ENCODE measurements around the gene PTPRM. TPM values are rescaled to one million over a fixed set of nuclear protein-coding genes. Genes with fewer than 3 reads are reported as not detected.

Gene PTPRM
- total RNA-seq, 1 donor from 2014 or later = 42.1 TPM

- DNase-seq (ENCODE audit: low read depth) = no peak
- no peak for FAIRE-seq
- Histone ChIP-seq H3K4me3 (ENCODE audit: low read depth, low read length) (no peak overlapping the region), H3K27me3 (ENCODE audit: control insufficient read depth, insufficient read depth, low read length) (no peaks in the 10 kb centered on the region), H3K36me3 (ENCODE audit: control insufficient read depth, insufficient read depth, low read length) (no peaks in the 10 kb centered on the region)
- TF ChIP-seq CTCF (IDR thresholded peaks at IDR 0.05; ENCODE audit: insufficient read depth, low read length, severe bottlenecking) = no peak
These were observed 836.6 kb downstream of the PTPRM start for GRCh38 chr18:8403713-8404112.

- Histone ChIP-seq H3K27me3 (ENCODE audit: control insufficient read depth, insufficient read depth, low read length) (no peaks in the 10 kb centered on the region), H3K4me3 (ENCODE audit: low read depth, low read length) (no peak overlapping the region), H3K36me3 (ENCODE audit: control insufficient read depth, insufficient read depth, low read length) (no peaks in the 10 kb centered on the region)
- DNase-seq (ENCODE audit: low read depth) = no peak
- TF ChIP-seq CTCF (IDR thresholded peaks at IDR 0.05; ENCODE audit: insufficient read depth, low read length, severe bottlenecking) = no peak
- no peak for FAIRE-seq
These were observed 839.2 kb downstream of the PTPRM start for GRCh38 chr18:8406186-8406867.

GRCh38 chr18:8406868-8407250 lies 839.7 kb downstream of the PTPRM start:
- Histone ChIP-seq H3K27me3 (ENCODE audit: control insufficient read depth, insufficient read depth, low read length) (no peaks in the 10 kb centered on the region), H3K36me3 (ENCODE audit: control insufficient read depth, insufficient read depth, low read length) (no peaks in the 10 kb centered on the region), H3K4me3 (ENCODE audit: low read depth, low read length) (no peak overlapping the region)
- no peak for TF ChIP-seq CTCF (IDR thresholded peaks at IDR 0.05; ENCODE audit: insufficient read depth, low read length, severe bottlenecking)
- no peak for FAIRE-seq
- DNase-seq (ENCODE audit: low read depth) = no peak

- DNase-seq (ENCODE audit: low read depth) = no peak
These were observed 842.0 kb downstream of the PTPRM start for GRCh38 chr18:8409151-8409550.

GRCh38 chr18:8411492-8411891 lies 844.4 kb downstream of the PTPRM start:
- Histone ChIP-seq H3K27me3 (ENCODE audit: control insufficient read depth, insufficient read depth, low read length) (no peaks in the 10 kb centered on the region), H3K36me3 (ENCODE audit: control insufficient read depth, insufficient read depth, low read length) (no peaks in the 10 kb centered on the region), H3K4me3 (ENCODE audit: low read depth, low read length) (no peak overlapping the region)
- TF ChIP-seq CTCF (IDR thresholded peaks at IDR 0.05; ENCODE audit: insufficient read depth, low read length, severe bottlenecking) = no peak
- FAIRE-seq (no peak), DNase-seq (ENCODE audit: low read depth) (no peak)

More at GRCh38 chr18:8409151-8409550, 842.0 kb downstream of the PTPRM start:
- no peak for FAIRE-seq
- Histone ChIP-seq H3K36me3 (ENCODE audit: control insufficient read depth, insufficient read depth, low read length) (no peaks in the 10 kb centered on the region), H3K4me3 (ENCODE audit: low read depth, low read length) (no peak overlapping the region), H3K27me3 (ENCODE audit: control insufficient read depth, insufficient read depth, low read length) (no peaks in the 10 kb centered on the region)
- no peak for TF ChIP-seq CTCF (IDR thresholded peaks at IDR 0.05; ENCODE audit: insufficient read depth, low read length, severe bottlenecking)

GRCh38 chr18:8412117-8412516 lies 845.0 kb downstream of the PTPRM start:
- Histone ChIP-seq H3K27me3 (ENCODE audit: control insufficient read depth, insufficient read depth, low read length) (no peaks in the 10 kb centered on the region), H3K36me3 (ENCODE audit: control insufficient read depth, insufficient read depth, low read length) (no peaks in the 10 kb centered on the region), H3K4me3 (ENCODE audit: low read depth, low read length) (no peak overlapping the region)
- DNase-seq (ENCODE audit: low read depth) (no peak), FAIRE-seq (no peak)
- no peak for TF ChIP-seq CTCF (IDR thresholded peaks at IDR 0.05; ENCODE audit: insufficient read depth, low read length, severe bottlenecking)

All from bronchial epithelial cell (primary cell).